AG08395 (cell line): ENCODE results near the gene GABPB2.

Experiments
- DNase-seq: peaks from one replicate; pipeline ENCODE4 v3.0.0; 2012; ENCODE audit warnings: mixed read lengths, low spot score

Gene GABPB2

DNA sequence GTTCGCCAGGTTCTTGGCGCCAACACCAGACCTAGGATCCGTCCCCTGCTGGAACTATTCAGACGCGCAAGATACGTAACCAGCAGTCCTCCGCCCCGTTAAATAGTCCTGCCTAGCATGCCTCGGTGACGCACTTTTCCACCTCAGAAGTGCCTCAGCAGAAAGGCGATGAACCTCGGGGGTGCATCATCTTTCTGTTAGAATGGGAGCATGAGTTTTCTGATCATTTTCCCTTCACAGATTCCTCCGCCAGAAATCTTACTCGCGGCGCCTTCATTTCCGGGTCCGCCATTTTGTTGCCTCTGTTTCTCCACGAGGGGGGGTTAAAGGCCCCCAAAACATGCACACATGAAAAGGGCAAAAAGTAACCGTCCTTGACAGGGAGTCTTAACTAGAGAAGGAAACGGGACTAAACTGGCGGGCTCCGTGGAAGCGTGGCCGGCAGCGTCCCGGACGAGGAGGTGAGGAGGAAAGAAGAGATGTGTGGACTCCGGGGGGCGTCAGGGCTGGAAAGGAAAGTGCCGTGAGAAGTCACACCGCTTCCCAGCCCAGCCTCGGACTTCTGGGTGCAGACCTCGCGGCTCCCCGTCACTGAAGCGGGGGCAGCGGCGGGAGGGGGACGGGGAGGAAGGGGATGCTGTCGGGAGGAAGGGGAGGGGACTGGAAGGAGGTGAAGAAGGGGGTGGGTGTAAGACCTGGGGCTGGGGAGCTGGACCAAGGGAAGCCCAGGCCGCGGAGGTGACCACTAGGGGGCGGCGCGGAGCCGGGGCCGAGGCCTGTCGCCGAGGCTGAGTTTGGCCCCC, at the start of gene GABPB2:
Gene GABPB2 (plus strand): TSS at position 288 of the 803 bp plus-strand sequence. CDS start 17,429 bp downstream, outside the sequence.
- peak; percentile 90 for DNase-seq

DNA sequence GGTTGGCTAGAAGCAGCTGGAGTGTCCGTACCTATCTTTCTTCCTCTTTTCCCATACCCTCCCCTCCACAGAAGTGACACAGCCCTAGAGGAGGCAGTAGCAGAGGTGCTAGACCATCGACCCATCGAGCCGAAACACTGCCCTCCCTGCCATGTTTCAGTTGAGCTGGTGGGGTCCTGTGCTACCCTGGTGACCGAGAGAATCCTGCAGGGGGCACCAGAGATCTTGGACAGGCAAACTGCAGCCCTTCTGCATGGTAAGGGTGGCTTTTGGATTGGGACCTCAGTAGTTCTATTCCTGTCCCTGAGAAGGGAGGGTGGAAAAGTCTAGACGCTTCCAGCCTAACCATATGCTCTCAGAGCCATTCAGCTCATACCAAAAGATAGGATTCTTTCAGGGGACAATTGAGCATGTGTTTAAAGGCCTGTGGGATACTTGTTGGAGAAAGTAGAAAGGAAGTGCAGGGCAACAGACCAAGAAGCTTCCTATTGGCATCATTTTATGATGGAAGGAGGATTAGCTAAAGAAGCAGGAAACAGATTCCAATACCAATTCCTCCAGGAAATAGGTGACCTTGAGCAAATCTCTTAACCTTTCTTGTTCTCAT, 45.9 kb upstream of the GABPB2 start:
- DNase-seq = peak; percentile 81

DNA sequence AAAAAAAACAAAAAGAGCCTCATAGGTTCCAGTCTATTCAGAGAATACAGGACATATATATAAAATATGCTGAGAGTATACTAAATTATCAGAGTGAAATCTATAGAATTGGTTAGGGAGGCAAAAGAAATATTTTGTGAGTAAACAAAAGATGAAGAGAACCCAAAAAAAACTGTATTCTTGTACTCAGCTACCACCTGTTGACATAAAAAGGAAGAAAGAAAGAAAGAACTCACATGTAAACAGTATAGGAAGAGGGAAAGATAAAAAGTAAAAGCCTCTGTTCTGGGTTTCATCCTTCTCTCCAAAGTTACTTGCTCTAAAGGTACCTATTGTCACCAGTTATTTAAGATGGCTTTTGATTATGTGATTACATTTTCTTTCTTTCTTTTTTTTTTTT, 44.1 kb upstream of the GABPB2 start:
- no peak for DNase-seq

DNA sequence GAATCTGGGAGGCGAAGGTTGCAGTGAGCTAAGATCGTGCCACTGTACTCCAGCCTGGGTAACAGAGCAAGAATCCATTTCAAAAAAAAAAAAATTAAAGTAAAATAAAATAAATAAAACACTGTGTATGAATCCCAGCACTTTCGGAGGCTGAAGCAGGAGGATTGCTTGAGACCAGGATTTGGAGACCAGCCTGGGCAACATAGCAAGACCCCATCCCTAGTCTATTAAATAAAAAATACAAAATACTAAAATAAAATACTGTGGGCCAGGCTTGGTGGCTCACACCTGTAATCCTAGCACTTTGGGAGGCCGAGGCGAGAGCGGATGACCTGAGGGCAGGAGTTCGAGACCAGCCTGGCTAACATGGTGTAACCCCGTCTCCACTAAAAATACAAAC, 38.4 kb upstream of the GABPB2 start:
- no peak for DNase-seq

DNA sequence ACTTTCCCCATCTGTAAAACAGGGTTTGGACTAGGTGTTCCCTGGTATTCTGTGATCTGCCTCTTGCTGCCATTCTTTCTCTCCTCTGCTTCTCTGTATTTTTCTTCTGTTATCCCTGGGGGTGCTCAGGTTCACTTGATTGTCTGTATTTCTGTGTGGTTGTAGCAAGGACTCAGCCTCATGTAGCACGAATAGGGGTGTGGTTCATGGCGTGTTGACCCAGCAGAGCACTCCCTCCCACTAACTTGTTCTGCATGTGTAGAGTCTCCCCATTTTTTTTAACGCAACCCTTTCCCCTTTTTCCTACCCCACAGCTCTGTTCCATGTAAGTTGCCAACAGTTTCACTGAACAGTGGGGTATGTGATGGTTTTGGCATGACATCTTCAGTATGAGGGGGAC, 35.4 kb upstream of the GABPB2 start:
- no peak for DNase-seq

DNA sequence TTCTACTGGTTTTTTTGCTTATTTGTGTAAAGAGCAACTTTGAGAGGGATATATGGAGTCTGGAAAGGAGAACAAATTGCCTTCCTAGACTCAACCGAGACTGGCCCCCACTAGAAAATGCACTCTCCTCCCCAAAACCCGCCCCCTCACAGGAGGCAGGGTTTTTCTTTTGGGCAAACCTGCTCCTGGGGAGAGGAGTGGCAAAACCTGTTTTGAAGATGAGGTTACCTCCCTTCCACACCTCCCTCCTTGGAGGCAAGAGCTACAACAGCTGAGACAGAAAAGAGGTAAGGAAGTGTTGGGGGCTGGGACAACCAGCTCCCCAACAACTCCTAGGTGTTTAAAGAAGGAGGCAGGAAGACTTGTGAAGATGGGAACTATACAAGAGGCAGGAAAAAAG, 34.2 kb upstream of the GABPB2 start, which contains the start of gene BNIPL:
Gene BNIPL (plus strand): TSS at position 231 of the 400 bp plus-strand sequence. CDS start 140 bp downstream, at position 371.
- DNase-seq = no peak

DNA sequence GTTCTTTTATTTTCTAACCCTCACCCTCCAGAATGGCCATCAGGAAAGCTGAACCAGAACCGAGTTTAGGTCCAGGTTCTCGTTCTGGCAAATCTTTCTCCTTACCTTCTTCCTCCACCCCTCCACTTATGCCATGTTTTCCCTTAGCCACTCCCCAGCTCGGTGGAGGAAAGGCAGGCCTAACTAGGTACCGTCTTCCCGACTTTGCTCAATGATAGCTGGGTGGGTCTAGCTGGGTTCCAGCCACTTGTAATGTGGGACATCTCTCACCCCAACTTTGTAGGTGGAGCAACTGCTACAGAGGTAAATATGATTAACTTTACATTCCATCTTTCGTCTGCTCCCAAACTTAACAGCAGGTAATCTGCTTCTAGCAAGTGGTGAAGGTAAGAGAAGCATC, 33.5 kb upstream of the GABPB2 start:
- DNase-seq = no peak

DNA sequence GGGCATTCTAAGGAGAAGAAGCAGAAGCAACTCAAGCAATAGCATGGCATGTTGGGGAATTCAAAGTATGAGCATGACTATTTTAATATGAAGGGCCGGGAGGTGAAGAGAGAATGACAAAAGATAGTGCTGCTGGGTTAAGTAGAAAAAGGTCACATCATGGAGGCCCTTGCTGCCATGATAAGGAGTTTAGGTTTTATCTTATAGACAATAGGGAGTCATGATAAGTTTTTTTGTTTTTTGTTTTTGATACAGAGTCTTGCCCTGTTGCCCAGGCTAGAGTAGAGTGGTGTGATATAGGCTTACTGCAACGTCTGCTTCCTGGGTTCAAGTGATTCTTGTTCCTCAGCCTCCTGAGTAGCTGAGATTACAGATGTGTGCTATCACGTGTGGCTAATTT, 31.0 kb upstream of the GABPB2 start:
- no peak for DNase-seq

DNA sequence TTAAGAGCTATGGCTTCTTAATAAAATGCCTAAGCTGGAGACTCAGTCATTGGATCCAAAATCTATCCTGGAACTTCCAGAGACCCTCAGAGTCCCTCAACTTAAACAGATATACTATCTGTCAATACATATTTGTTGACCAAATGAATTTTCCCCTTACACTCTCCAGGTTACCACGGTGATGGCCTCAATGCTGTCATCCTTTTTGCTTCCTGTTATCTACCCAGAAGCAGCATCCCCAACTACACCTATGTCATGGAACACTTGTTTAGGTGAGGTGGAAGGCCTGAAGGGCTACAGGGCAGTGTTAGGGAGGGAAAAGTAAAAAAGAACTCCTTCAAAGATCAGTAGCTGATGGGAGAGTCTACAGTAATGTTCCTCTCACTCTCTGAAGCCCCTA, 27.4 kb upstream of the GABPB2 start:
- no peak for DNase-seq

DNA sequence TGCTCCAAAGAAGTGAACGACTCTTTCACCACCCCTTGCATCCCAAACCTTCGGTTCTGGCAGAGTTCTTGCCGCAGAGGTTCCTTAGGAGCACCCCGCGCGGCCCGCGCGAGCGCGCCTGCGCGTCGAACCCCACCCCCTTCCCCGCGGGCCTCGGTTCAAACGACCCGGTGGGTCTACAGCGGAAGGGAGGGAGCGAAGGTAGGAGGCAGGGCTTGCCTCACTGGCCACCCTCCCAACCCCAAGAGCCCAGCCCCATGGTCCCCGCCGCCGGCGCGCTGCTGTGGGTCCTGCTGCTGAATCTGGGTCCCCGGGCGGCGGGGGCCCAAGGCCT, 23.0 kb upstream of the GABPB2 start, which contains the start of gene C1orf56:
Gene C1orf56 (plus strand): TSS at position 161 of the 334 bp plus-strand sequence. CDS start 97 bp downstream, at position 258.
- peak; percentile 93 for DNase-seq

DNA sequence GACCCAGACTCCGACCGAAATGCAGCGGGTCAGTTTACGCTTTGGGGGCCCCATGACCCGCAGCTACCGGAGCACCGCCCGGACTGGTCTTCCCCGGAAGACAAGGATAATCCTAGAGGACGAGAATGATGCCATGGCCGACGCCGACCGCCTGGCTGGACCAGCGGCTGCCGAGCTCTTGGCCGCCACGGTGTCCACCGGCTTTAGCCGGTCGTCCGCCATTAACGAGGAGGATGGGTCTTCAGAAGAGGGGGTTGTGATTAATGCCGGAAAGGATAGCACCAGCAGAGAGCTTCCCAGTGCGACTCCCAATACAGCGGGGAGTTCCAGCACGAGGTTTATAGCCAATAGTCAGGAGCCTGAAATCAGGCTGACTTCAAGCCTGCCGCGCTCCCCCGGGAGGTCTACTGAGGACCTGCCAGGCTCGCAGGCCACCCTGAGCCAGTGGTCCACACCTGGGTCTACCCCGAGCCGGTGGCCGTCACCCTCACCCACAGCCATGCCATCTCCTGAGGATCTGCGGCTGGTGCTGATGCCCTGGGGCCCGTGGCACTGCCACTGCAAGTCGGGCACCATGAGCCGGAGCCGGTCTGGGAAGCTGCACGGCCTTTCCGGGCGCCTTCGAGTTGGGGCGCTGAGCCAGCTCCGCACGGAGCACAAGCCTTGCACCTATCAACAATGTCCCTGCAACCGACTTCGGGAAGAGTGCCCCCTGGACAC, 22.5 kb upstream of the GABPB2 start:
- DNase-seq = peak; percentile 73

DNA sequence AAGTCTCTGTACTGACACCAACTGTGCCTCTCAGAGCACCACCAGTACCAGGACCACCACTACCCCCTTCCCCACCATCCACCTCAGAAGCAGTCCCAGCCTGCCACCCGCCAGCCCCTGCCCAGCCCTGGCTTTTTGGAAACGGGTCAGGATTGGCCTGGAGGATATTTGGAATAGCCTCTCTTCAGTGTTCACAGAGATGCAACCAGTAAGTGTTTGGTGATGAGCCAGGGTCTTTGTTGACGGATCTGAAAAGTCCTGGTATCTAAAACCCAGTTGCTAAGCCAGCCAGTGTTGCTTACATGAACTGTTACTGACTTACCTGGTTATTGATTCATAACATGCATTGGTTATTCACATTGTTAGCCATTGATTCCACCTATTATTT, 21.9 kb upstream of the GABPB2 start:
- DNase-seq = no peak

DNA sequence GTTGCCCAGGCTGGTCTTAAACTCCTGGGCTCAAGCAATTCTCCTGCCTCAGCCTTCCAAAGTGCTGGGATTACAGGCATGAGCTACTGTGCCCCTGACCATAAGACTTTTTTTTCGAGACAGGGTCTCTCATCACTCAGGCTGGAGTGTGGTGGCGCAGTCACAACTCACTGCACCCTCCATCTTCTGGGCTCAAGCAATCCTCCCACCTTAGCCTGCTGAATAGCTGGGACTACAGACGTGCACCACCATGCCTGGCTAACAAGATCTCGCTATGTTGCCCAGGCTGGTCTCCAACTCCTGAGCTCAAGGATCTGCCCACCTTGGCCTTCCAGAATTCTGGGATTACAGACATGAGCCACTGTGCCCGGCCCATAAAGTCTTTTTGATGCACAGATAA, 21.1 kb upstream of the GABPB2 start:
- no peak for DNase-seq

DNA sequence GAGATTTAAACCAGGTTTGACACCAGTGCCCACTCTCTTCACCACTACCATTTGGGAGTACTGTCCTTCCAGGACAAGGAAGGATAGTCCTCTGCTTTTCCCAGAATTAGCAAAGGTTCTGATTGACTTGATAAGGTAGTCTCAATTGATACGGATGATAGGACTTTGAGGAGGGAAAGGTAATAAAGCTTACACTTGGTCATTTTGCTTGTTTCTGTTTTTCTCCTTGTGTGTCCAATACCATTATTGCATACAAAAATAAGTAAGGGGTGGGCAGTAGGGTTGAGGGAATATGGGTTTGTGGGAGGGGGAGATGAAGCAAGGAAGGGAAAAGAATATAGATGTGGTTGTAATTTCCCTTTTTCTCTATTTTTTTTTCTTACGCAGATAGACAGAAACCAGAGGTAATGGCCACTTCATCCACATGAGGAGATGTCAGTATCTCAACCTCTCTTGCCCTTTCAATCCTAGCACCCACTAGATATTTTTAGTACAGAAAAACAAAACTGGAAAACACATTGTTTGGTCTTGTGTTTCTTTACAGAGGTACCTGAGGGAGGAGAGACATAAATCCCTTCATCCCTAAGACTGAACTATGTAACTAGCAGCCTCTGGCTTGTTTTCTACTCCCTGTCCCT, 20.4 kb upstream of the GABPB2 start:
- no peak for DNase-seq

DNA sequence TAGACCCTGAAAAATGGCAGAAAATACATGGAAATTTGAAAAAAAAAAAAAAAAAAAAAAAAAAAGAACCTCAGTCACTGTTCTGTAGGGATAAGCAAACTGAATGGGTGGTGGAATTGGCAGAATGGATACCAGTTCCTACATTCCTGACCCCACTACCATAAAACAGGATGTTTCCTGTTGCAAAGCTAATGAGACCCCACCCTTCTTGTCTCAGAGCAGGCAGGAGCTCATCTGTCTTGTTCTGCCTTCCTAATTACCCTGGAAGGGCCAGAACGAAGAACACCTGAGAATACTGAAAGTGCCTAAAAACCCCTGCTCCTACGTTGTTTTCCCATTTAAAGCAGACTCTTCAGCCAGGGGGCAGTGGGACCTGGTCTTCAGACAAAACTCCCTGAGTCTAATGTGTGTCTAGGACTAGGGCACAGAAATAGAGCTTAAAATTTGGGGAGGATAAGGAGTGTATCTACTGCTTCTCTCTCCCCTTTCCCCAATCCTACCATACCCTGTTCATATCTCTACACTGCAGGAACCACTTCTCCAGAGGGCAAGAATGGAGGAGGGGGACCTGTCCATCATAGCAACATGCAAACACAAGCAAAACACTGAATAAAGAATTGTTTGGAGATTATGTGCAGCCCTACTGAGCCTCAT, 19.1 kb upstream of the GABPB2 start:
- DNase-seq = no peak

DNA sequence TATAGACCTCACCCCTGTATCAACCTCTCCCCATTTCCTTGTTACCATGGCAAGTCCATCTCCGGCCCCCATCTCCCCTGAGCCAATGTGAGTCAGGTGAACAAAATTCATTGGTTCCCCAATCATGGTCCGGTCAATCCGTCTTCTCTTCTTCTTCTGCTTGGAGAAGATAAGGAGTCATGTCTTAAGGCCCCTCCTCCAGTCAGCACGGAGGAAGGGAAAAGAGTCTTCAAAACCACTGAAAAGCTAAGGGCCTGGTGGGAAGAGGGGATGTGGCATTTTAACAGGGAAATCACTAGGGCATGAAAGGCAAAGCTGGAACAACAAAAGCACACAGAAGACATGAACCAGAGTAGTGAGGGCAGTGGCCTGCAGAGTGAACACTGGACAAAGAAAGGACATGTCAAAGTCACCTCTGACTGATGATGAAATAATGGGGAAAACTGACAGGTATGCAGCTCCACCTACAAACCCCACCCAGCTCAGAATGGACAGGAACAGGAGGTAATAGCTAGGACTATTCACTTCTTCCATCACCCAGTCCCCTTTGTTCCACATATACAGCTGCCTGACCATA, 15.5 kb upstream of the GABPB2 start:
- DNase-seq = no peak

DNA sequence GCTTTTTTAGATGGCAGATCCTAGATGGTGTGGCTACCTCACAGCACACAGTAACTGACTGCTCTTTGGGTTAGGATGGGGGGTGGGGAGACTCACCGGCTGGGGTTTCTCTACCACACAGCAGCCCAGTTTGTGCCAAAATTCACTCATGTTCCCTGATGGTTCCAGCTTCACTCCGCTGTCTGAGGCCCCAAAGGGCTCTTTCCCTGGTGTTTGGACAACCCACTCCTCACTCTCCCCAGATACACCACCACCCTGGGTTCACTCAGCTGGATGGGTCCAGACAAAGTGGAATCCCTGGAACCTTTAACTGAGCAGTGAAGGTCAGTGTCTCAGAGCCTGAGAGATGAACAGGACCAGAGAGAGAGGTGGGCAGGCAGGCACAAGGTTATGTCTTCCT, 15.0 kb upstream of the GABPB2 start:
- DNase-seq = no peak

DNA sequence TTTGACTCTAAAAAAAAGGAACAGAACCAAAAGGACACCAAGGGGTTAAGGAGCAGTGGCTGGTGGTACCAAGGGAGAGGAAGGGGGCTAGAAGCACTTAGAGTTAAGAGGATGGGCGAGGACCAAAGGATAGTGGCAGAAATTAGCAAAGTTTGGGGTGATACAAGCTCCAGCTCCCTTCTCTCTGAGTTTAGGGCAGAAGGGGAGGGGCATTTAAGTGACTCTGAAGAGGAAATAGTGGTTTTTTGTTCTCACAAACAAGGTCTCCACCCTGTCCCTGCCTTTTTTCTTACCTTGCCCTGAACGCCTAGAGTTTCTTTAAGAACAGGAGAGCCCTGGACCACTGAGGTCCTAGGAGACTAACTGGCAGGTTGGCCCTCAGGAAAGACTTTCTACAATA, 14.4 kb upstream of the GABPB2 start:
- DNase-seq = no peak

DNA sequence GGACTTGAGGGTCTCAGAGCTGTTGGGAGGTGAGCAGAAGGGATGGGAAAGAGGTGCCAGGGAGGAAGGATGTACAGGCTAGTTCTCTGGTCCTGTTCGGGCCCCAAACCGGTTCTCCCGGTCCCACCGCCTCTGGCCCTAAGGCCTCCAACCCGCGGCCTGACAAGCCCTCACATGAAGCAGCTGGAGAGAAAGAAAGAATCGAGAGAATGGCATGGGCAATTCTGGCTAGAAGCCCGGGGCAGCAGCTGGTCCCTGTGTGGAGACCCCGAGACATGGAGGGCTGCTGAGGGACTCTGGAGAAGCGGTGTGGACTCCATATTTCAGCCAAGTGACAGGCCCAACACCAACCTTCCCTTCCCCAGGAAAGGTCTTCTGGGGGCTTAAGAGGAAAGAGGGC, 11.9 kb upstream of the GABPB2 start:
- DNase-seq = peak; percentile 4

DNA sequence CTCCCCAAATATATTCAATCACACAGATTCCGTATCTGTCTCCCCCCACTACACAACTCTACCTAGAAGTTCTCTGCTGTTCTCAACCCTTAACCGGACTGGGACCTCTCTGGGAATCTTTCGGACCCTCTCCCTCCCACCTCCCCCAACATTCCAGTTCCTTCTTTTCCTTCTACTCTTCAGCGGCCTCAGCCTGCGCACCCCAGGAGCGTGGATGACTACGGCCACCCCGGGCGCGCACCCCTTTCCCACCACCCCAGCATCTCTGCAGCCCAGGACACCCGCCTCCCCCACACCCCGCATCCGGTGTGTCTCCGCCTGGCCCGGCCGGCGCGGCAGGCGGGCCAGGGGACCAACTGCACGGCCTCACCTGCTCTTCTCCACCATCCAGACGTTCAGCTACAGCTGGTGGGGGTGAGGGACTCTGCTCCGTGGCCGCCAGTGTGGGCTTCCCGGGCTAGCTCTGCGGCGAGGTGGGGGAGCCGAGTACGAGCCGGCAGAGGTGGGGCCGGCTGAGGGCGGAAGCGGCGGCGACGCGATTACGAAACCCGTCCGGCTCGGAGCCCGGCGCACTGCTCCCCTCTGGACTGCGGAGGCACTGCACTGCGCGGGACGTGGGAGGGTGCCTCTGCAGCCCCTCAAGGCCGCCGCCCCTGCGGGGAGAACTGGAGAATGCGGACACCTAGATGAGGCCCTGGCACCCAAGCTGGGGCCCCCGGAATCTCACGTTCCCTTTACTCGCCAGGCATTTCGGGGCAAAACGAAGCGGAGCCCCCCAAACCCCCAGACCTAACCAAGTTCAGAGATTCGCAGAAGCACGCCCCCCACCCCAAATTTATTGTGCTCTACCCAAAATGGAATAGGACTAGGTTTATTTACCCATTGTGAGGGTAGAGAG, 11.2 kb upstream of the GABPB2 start, which contains the start of gene CDC42SE1:
Gene CDC42SE1 (minus strand): TSS at position 514 of the 898 bp plus-strand sequence. CDS start 3,892 bp downstream, outside the sequence.
- peak; percentile 85 for DNase-seq
